Spleen (tissue), 11 donors: ENCODE results near the gene FUT8. TPM values are rescaled to one million over a fixed set of nuclear protein-coding genes. Genes with fewer than 3 reads are reported as not detected.

ENCODE experiments used
- DNase-seq: peaks from one replicate; pipeline ENCODE4 v3.0.0-alpha.2; 2020
- H3K27ac ChIP-seq, 8 donors: fragments of 200-600 bp; sonication (generic) in 7 of 8; 1 replicate in 4 of 8; 2 replicates in 4 of 8; pipeline versions ENCODE4 v1.5.0 to v1.8.0; 2016 to 2021; ENCODE audit warnings: inconsistent platforms in 4 of 8, mild to moderate bottlenecking in 4 of 8, moderate library complexity in 1 of 8
- H3K27me3 ChIP-seq, 7 donors: fragments of 200-600 bp; sonication (generic) in 6 of 7; replicated peaks in 1 of 7; 1 replicate in 4 of 7; 2 replicates in 3 of 7; pipeline versions ENCODE4 v1.5.0 to v1.8.0; 2016 to 2021; ENCODE audit warnings: inconsistent platforms in 3 of 7, mild to moderate bottlenecking in 1 of 7
- H3K36me3 ChIP-seq, 6 donors: fragments of 200-600 bp; sonication (generic) in 5 of 6; 1 replicate in 4 of 6; 2 replicates in 2 of 6; pipeline versions ENCODE4 v1.5.0 to v1.8.0; 2016 to 2021; ENCODE audit warnings: inconsistent platforms in 2 of 6
- H3K4me1 ChIP-seq, 6 donors: fragments of 200-600 bp; sonication (generic) in 5 of 6; 1 replicate in 3 of 6; 2 replicates in 3 of 6; pipeline versions ENCODE4 v1.5.0 to v1.8.0; 2016 to 2021; ENCODE audit warnings: inconsistent platforms in 3 of 6
- H3K4me3 ChIP-seq, 8 donors: fragments of 200-600 bp; sonication (generic) in 7 of 8; 1 replicate in 4 of 8; 2 replicates in 4 of 8; pipeline versions ENCODE4 v1.5.0 to v1.8.0; 2016 to 2021; ENCODE audit warnings: inconsistent platforms in 4 of 8, mild to moderate bottlenecking in 4 of 8, moderate library complexity in 2 of 8
- H3K9me3 ChIP-seq, 8 donors: fragments of 200-600 bp; sonication (generic) in 7 of 8; 1 replicate in 4 of 8; 2 replicates in 4 of 8; pipeline versions ENCODE4 v1.5.0 to v1.8.0; 2016 to 2021; ENCODE audit warnings: inconsistent platforms in 4 of 8
- CTCF ChIP-seq, 11 experiments: fragments of 200-600 bp in 7 of 11; fragments of 450-650 bp in 4 of 11; sonication (generic) in 4 of 11; IDR thresholded peaks in 8 of 11; conservative IDR thresholded peaks in 3 of 11; 1 replicate in 7 of 11; 2 replicates in 4 of 11; pipeline versions ENCODE4 v1.4.0 to v1.8.0; 2016 to 2021; ENCODE audit warnings: antibody characterized with exemption in 11 of 11, inconsistent platforms in 4 of 11, mild to moderate bottlenecking in 1 of 11
- POLR2A ChIP-seq, 3 donors: fragments of 450-650 bp; IDR thresholded peaks; one replicate each; pipeline ENCODE4 v1.5.1; 2017; ENCODE audit warnings: antibody characterized with exemption in 3 of 3, mild to moderate bottlenecking in 1 of 3
- POLR2AphosphoS5 ChIP-seq, 3 donors: sonication (generic); formaldehyde crosslinking; IDR thresholded peaks; one replicate each; pipeline ENCODE4 v1.5.1; 2017; ENCODE audit warnings: antibody characterized with exemption in 3 of 3
- WGBS, 5 donors: extraction: QIAGEN DNeasy Blood & Tissue Kit in 3 of 5; methylation state at CpG; one replicate each; pipeline versions ENCODE4 v1.1.5 to v1.1.7; 2013 to 2018; 5-methylcytosine and 5-hydroxymethylcytosine counted together
- intact Hi-C: fragments of 100-400 bp; cut with DNase I; formaldehyde crosslinking; loops from one replicate; pipeline ENCODE4 v1.15.0; 2023; ENCODE audit warnings: low total_unique reads
- polyA plus RNA-seq, 3 donors: library from polyadenylated mRNA; stranded (reverse); fragments of 200-250 nt; gene quantifications; one replicate each; pipeline ENCODE4 v1.2.1, GENCODE V29; 2013
- total RNA-seq, 7 donors: library from RNA; depleted of rRNA in 3 of 7; stranded (reverse); fragments of >200 nt in 3 of 7; fragmentation: NEBNext Ultra II Directional in 4 of 7; extraction: Animal tissue kit (Norgen Biotek cat#: 25700) in 4 of 7; gene quantifications; one replicate each; pipeline versions ENCODE4 v1.1.0 to v1.2.1, GENCODE V29; 2016 to 2021
- donor health status: healthy with polysubstance abuse.
- donor health status: DM: no; HTN: no; CAD: no; lungs with moderate emphysema.
- donor health status: DM: no; HTN: no; CAD: no.
- donor health status: Bipolar disorder and iron deficiency.
- donor health status: healthy.
- donor health status: DM: no; HTN: no; CAD: no.
- donor health status: DM: yes; HTN: yes; CAD: no.

Gene FUT8
- total and polyA plus RNA-seq, 10 donors, result 9.4 to 75.1 (median 53.0) TPM

DNA sequence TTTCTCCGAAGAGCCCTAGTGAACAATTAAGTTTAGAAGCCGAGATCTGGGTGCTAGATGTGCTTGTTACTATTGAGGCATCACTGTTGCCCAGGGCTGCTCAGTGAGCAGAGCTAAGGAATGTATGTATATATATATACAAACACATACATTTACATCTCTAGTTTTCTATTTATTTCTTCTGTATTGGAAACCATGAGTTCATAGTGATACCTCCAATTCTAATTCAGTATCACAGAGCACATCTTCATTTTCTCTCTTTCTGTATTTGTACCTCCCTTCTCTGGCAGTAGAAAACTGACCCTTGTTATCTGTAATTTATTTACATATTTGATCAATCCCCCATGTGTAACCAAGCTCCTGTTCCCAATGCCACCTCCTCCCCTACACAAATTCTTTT lies 40.7 kb upstream of the FUT8 start:
- Histone ChIP-seq H3K27ac (peak overlapping the region in 1 of 8 donors; percentile 1), H3K4me1 (peaks cover 0 to 17% (median 5%) of the 10 kb centered on the region in 6 donors), H3K27me3 (no peaks in the 10 kb centered on the region), H3K36me3 (no peaks in the 10 kb centered on the region), H3K9me3 (no peaks in the 10 kb centered on the region), H3K4me3 (no peak overlapping the region)
- no peak for DNase-seq
- TF ChIP-seq POLR2AphosphoS5 (IDR thresholded peaks at IDR 0.05), result no peak
- 77 to 96% (median 86%) methylated on average over 2 of the region's 2 CpGs for WGBS, 5 donors
- intact Hi-C loops, result no loop called here

GRCh38 chr14:65373016-65373670 lies 39.4 kb upstream of the FUT8 start:
- TF ChIP-seq POLR2AphosphoS5 (IDR thresholded peaks at IDR 0.05) (no peak), CTCF (IDR thresholded peaks at IDR 0.05 in 8 of 11, conservative IDR thresholded peaks at IDR 0.05 in 3 of 11) (no peak)
- H3K4me1 ChIP-seq, result peaks cover 0 to 11% (median 2%) of the 10 kb centered on the region in 6 donors
- H3K9me3 ChIP-seq, result no peaks in the 10 kb centered on the region
- H3K4me3 ChIP-seq, result no peak overlapping the region
- no peaks in the 10 kb centered on the region for H3K36me3 ChIP-seq
- H3K27me3 ChIP-seq, result no peaks in the 10 kb centered on the region
- H3K27ac ChIP-seq, result no peak overlapping the region
- intact Hi-C loops, result no loop called here
- 66 to 85% (median 78%) methylated on average over 15 of the region's 15 CpGs for WGBS, 5 donors
- no peak for DNase-seq

- Histone ChIP-seq H3K27ac (no peak overlapping the region), H3K4me3 (no peak overlapping the region), H3K4me1 (peaks cover 0 to 11% (median 2%) of the 10 kb centered on the region in 6 donors), H3K9me3 (no peaks in the 10 kb centered on the region), H3K36me3 (no peaks in the 10 kb centered on the region), H3K27me3 (no peaks in the 10 kb centered on the region)
- TF ChIP-seq CTCF (IDR thresholded peaks at IDR 0.05 in 8 of 11, conservative IDR thresholded peaks at IDR 0.05 in 3 of 11) (no peak), POLR2AphosphoS5 (IDR thresholded peaks at IDR 0.05) (no peak), POLR2A (IDR thresholded peaks at IDR 0.05) (no peak)
- intact Hi-C loops, result no loop called here
- WGBS, 5 donors, result 84 to 96% (median 92%) methylated on average over 8 of the region's 8 CpGs
- DNase-seq, result no peak
These were observed 38.9 kb upstream of the FUT8 start for GRCh38 chr14:65373671-65374039.

DNA sequence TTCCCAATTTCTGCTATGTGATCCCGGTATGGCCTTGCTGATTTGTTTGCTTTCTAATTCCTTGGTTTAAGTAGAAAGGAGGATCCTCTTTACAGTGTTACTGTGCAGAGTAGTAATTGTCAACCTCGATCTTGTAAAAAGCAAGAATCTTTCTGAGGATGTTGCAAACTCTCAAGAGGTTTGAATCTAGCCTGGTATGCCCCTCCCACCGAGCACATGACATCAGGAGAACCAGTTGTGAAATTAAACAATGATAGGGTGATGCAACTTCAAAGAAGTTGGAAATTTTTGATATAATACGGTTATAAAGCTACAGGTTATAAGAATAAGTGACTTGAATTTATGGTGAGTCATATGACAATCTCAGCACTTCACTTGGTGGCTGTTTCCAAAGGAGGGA lies 35.0 kb upstream of the FUT8 start:
- no peak for TF ChIP-seq POLR2A (IDR thresholded peaks at IDR 0.05)
- TF ChIP-seq POLR2AphosphoS5 (IDR thresholded peaks at IDR 0.05), result no peak
- TF ChIP-seq CTCF (IDR thresholded peaks at IDR 0.05 in 8 of 11, conservative IDR thresholded peaks at IDR 0.05 in 3 of 11), result no peak
- Histone ChIP-seq H3K9me3 (peaks cover 0 to 15% (median 8%) of the 10 kb centered on the region in 8 donors), H3K27ac (no peak overlapping the region), H3K4me1 (peaks cover 0 to 9% (median 2%) of the 10 kb centered on the region in 6 donors), H3K4me3 (no peak overlapping the region), H3K27me3 (no peaks in the 10 kb centered on the region), H3K36me3 (no peaks in the 10 kb centered on the region)
- intact Hi-C loops, result no loop called here
- 59 to 76% (median 73%) methylated on average over 4 of the region's 4 CpGs for WGBS, 5 donors
- DNase-seq, result no peak
